Endothelial cell of umbilical vein (primary cell): ENCODE results near the gene ITPR2. TPM values are rescaled to one million over a fixed set of nuclear protein-coding genes. Genes with fewer than 3 reads are reported as not detected.

Experiments used
- BruUV-seq: library from RNA; stranded (reverse); fragments of 400-500 nt; replicated peaks from 2 replicates; lab custom pipeline; 2021; lab: Mats Ljungman, UMichigan
- CTCF ChIA-PET: fragments of 300-600, 350-600 bp; sonication (Branson Sonifier 250); formaldehyde crosslinking; loops from one replicate; lab custom pipeline; 2021; ENCODE audit warnings: antibody characterized with exemption, inconsistent platforms; lab: Charles Lee
- POLR2A ChIA-PET: fragments of 300-600, 350-600 bp; sonication (Branson Sonifier 250); formaldehyde crosslinking; loops from one replicate; lab custom pipeline; 2021; ENCODE audit warnings: antibody characterized with exemption, inconsistent platforms; lab: Charles Lee
- DNase-seq: peaks from one replicate; pipeline ENCODE4 v3.0.0-alpha.2; 2011; ENCODE audit warnings: low read depth, low spot score
- FAIRE-seq: peaks from 2 replicates; lab custom pipeline; 2011; peaks lifted over from hg19 to GRCh38; lab: Jason Lieb, UNC
- H2AFZ ChIP-seq: 2 replicates; pipeline ENCODE4 v1.6.0; 2012; ENCODE audit warnings: low read depth, low read length, control low read depth, inconsistent platforms
- H3K27ac ChIP-seq: 2 replicates; pipeline ENCODE4 v1.5.1; 2011; ENCODE audit warnings: low read depth, mild to moderate bottlenecking, control low read depth, low read length, moderate library complexity; ENCODE audit not compliant: insufficient read depth
- H3K27me3 ChIP-seq, 2 experiments: 2 replicates each; pipeline versions ENCODE4 v1.6.0 to v1.6.1; 2011; ENCODE audit warnings: low read length in 2 of 2, mixed read lengths in 1 of 2; ENCODE audit not compliant: control insufficient read depth in 2 of 2, insufficient read depth in 2 of 2
- H3K36me3 ChIP-seq, 2 experiments: 2 replicates in 1 of 2; 3 replicates in 1 of 2; pipeline ENCODE4 v1.5.1; 2011; ENCODE audit warnings: low read length in 2 of 2, mild to moderate bottlenecking in 1 of 2, moderate library complexity in 1 of 2; ENCODE audit not compliant: control insufficient read depth in 2 of 2, insufficient read depth in 2 of 2; ENCODE audit errors: extremely low read depth in 1 of 2
- H3K4me1 ChIP-seq: 3 replicates; pipeline ENCODE4 v1.5.1; 2011; ENCODE audit warnings: mild to moderate bottlenecking, low read length; ENCODE audit not compliant: control insufficient read depth, insufficient read depth; ENCODE audit errors: extremely low read depth
- H3K4me2 ChIP-seq: 2 replicates; pipeline ENCODE4 v1.6.1; 2011; ENCODE audit warnings: low read length, control low read depth, mixed read lengths; ENCODE audit not compliant: insufficient read depth
- H3K4me3 ChIP-seq, 3 experiments: fragments of 200-600 bp in 1 of 3; sonication (generic), shearing (Covaris generic) in 1 of 3; replicated peaks in 1 of 3; 2 replicates each; pipeline ENCODE4 v1.5.1; 2011 to 2016; ENCODE audit warnings: control low read depth in 3 of 3, low read length in 3 of 3, mild to moderate bottlenecking in 2 of 3, inconsistent platforms in 1 of 3, low read depth in 1 of 3, moderate library complexity in 1 of 3; ENCODE audit not compliant: insufficient read depth in 1 of 3
- H3K79me2 ChIP-seq: 2 replicates; pipeline ENCODE4 v1.6.0; 2012; ENCODE audit warnings: low read length, inconsistent platforms; ENCODE audit not compliant: control insufficient read depth, insufficient read depth
- H3K9ac ChIP-seq: replicated peaks from 2 replicates; pipeline ENCODE3; 2011; ENCODE audit warnings: low read length, control low read depth; ENCODE audit not compliant: insufficient read depth; ENCODE audit errors: extremely low read depth
- H3K9me1 ChIP-seq: replicated peaks from 3 replicates; pipeline ENCODE4 v1.6.0; 2011; ENCODE audit warnings: mild to moderate bottlenecking, low read length; ENCODE audit not compliant: control insufficient read depth, insufficient read depth; ENCODE audit errors: extremely low read depth
- H3K9me3 ChIP-seq: replicated peaks from 2 replicates; pipeline ENCODE4 v1.5.1; 2012; ENCODE audit warnings: low read length, inconsistent platforms; ENCODE audit not compliant: control insufficient read depth, insufficient read depth
- H4K20me1 ChIP-seq: replicated peaks from 2 replicates; pipeline ENCODE3; 2011; ENCODE audit warnings: mild to moderate bottlenecking, low read length; ENCODE audit not compliant: control insufficient read depth, insufficient read depth; ENCODE audit errors: extremely low read depth
- EZH2 ChIP-seq: IDR thresholded peaks from 2 replicates; pipeline ENCODE4 v1.6.1; 2012; ENCODE audit warnings: borderline replicate concordance, low read depth, mild to moderate bottlenecking, moderate library complexity, low read length, inconsistent platforms; ENCODE audit not compliant: severe bottlenecking
- FOS ChIP-seq: IDR thresholded peaks from 2 replicates; pipeline ENCODE4 v1.6.1; 2011; ENCODE audit warnings: mild to moderate bottlenecking, low read length, moderate library complexity, borderline replicate concordance; ENCODE audit not compliant: insufficient read depth
- GATA2 ChIP-seq: IDR thresholded peaks from 2 replicates; pipeline ENCODE4 v1.7.0; 2011; ENCODE audit warnings: low read depth, mild to moderate bottlenecking, moderate library complexity, mixed read lengths, low read length; ENCODE audit not compliant: insufficient read length, insufficient read depth
- JUN ChIP-seq: IDR thresholded peaks from 2 replicates; pipeline ENCODE4 v1.6.1; 2011; ENCODE audit warnings: borderline replicate concordance, low read depth; ENCODE audit not compliant: insufficient read length, insufficient read depth
- MAX ChIP-seq: IDR thresholded peaks from 2 replicates; pipeline ENCODE4 v1.6.1; 2011; ENCODE audit not compliant: insufficient read depth, insufficient read length
- MYC ChIP-seq: IDR thresholded peaks from one replicate; pipeline ENCODE4 v1.6.1; 2011; ENCODE audit warnings: mild to moderate bottlenecking, low read depth, low read length
- POLR2A ChIP-seq: IDR thresholded peaks from 2 replicates; pipeline ENCODE4 v1.6.1; 2012; ENCODE audit warnings: low read depth, mild to moderate bottlenecking, control low read depth, low read length
- POLR2AphosphoS5 ChIP-seq: IDR thresholded peaks from 2 replicates; pipeline ENCODE4 v1.6.1; 2012; ENCODE audit warnings: low read depth, mild to moderate bottlenecking, control low read depth, low read length, moderate library complexity; ENCODE audit not compliant: insufficient read depth
- dilution Hi-C: fragments of 300-500 bp; cut with MboI; formaldehyde crosslinking; loops from one replicate; pipeline ENCODE4 v1.15.0; 2019; ENCODE audit warnings: low sequenced_read_pairs; ENCODE audit not compliant: extremely low pct_ligation_motif_present
- intact Hi-C: fragments of 100-400 bp; cut with micrococcal nuclease; formaldehyde crosslinking; loops from one replicate; pipeline ENCODE4 v1.10.0; 2022
- polyA plus RNA-seq, 4 experiments: library from polyadenylated mRNA; depleted of rRNA in 3 of 4; stranded (reverse) in 3 of 4; unstranded in 1 of 4; fragments of >200 nt; gene quantifications; 2 replicates each; pipeline versions ENCODE4 v1.2.1 to v1.2.3, GENCODE V29; 2011 to 2012; ENCODE audit warnings: missing spikeins in 1 of 4
- total RNA-seq: library from RNA; stranded (reverse); gene quantifications from 2 replicates; pipeline ENCODE4 v1.2.3, GENCODE V29; 2021
- TF ChIP-seq, protein P1 (sequence below), 2 donors: IDR thresholded peaks; 1 replicate in 1 of 2; 2 replicates in 1 of 2; pipeline ENCODE4 v1.5.1; 2011; ENCODE audit warnings: low read length in 2 of 2, mild to moderate bottlenecking in 2 of 2, moderate library complexity in 2 of 2, control low read depth in 1 of 2, inconsistent platforms in 1 of 2, low read depth in 1 of 2; ENCODE audit not compliant: insufficient read depth in 1 of 2; ENCODE audit errors: extremely low read depth in 1 of 2

Gene ITPR2
- total and polyA plus RNA-seq, 2 donors (not counting 3 experiments of a cell fraction or from before 2014, with no cell fraction given) = 16.2 to 86.8 TPM

- Histone ChIP-seq H3K4me1 (peaks cover 28% of the 10 kb centered on the region), H3K9me3 (no peaks in the 10 kb centered on the region), H3K79me2 (peaks cover 42% of the 10 kb centered on the region), H4K20me1 (peaks cover 2% of the 10 kb centered on the region), H3K9ac (no peak overlapping the region), H3K27me3 (no peaks in the 10 kb centered on the region), H3K36me3 (peaks cover 0 to 4% of the 10 kb centered on the region in 2 experiments), H3K4me2 (no peak overlapping the region), H3K4me3 (no peak overlapping the region), H3K9me1 (no peaks in the 10 kb centered on the region), H3K27ac (no peak overlapping the region), H2AFZ (no peak overlapping the region)
- no peak for DNase-seq
- TF ChIP-seq MAX = no peak
- TF ChIP-seq EZH2 = no peak
- no peak for TF ChIP-seq FOS
- TF ChIP-seq POLR2AphosphoS5 = no peak
- TF ChIP-seq POLR2A = no peak
- TF ChIP-seq JUN = no peak
- TF ChIP-seq, protein P1, sequence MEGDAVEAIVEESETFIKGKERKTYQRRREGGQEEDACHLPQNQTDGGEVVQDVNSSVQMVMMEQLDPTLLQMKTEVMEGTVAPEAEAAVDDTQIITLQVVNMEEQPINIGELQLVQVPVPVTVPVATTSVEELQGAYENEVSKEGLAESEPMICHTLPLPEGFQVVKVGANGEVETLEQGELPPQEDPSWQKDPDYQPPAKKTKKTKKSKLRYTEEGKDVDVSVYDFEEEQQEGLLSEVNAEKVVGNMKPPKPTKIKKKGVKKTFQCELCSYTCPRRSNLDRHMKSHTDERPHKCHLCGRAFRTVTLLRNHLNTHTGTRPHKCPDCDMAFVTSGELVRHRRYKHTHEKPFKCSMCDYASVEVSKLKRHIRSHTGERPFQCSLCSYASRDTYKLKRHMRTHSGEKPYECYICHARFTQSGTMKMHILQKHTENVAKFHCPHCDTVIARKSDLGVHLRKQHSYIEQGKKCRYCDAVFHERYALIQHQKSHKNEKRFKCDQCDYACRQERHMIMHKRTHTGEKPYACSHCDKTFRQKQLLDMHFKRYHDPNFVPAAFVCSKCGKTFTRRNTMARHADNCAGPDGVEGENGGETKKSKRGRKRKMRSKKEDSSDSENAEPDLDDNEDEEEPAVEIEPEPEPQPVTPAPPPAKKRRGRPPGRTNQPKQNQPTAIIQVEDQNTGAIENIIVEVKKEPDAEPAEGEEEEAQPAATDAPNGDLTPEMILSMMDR (IDR thresholded peaks at IDR 0.05; ENCODE audit: extremely low read depth in 1 of 2, insufficient read depth in 1 of 2, low read depth in 1 of 2, low read length in 2 of 2) = no peak
- no peak for TF ChIP-seq MYC
- no peak for TF ChIP-seq GATA2
- ChIA-PET POLR2A (no interaction called here), CTCF (no interaction called here)
- intact Hi-C loops = no loop called here
- BruUV-seq = no TSS peak
- no peak for FAIRE-seq
- dilution Hi-C loops = no loop called here
Observed at GRCh38 chr12:26818636-26819035, 14.4 kb downstream of the ITPR2 start.
